Right renal cortex interstitium (tissue), 3 donors: Measurements from ENCODE around the gene HAUS3. TPM values are rescaled to one million over a fixed set of nuclear protein-coding genes. Genes with fewer than 3 reads are reported as not detected.
"Not testable (repeated sequence)": the region's sequence is repeated elsewhere in the genome, so short reads cannot be mapped to it uniquely, and the experiment has no call there.

ENCODE experiments used
- DNase-seq, 3 donors: peaks; one replicate each; pipeline ENCODE4 v3.0.0-alpha.2; 2013; ENCODE audit warnings: low read depth in 3 of 3, low spot score in 2 of 3
- polyA plus RNA-seq, 3 donors: library from polyadenylated mRNA; unstranded; fragments of 120-200 nt; gene quantifications; one replicate each; pipeline ENCODE4 v1.2.1, GENCODE V29; 2013; ENCODE audit not compliant: insufficient read length in 3 of 3

Gene HAUS3
- polyA plus RNA-seq, 3 donors, result 17.0 to 21.1 (median 19.7) TPM

GRCh38 chr4:2231082-2231481 is 10.8 kb downstream of the HAUS3 start:
- no peak for DNase-seq

GRCh38 chr4:2226261-2226660 is 15.7 kb downstream of the HAUS3 start:
- DNase-seq, result no peak

- DNase-seq, result no peak
Observed at GRCh38 chr4:2222838-2223237, 19.1 kb downstream of the HAUS3 start.

DNA sequence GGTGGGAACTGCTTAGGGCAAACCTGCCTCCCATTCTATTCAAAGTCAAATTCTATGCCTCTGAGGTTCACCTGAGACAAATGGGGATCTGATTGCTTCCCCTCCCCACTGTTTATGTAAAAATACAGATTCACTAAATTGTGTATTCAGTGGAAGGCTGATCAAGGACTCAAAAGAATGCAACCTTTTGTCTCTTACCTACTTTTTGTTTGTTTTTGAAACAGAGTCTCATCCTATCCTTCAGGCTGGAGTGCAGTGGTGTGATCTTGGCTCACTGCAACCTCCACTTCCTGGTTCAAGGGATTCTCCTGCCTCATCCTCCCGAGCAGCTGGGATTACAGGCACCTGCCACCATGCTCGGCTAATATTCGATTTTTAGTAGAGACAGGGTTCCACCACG is 20.5 kb downstream of the HAUS3 start:
- not testable (repeated sequence) for DNase-seq

- peak in 1 of 3 donors; percentile 46 for DNase-seq
Observed at GRCh38 chr4:2220016-2220630, 21.8 kb downstream of the HAUS3 start.

DNA sequence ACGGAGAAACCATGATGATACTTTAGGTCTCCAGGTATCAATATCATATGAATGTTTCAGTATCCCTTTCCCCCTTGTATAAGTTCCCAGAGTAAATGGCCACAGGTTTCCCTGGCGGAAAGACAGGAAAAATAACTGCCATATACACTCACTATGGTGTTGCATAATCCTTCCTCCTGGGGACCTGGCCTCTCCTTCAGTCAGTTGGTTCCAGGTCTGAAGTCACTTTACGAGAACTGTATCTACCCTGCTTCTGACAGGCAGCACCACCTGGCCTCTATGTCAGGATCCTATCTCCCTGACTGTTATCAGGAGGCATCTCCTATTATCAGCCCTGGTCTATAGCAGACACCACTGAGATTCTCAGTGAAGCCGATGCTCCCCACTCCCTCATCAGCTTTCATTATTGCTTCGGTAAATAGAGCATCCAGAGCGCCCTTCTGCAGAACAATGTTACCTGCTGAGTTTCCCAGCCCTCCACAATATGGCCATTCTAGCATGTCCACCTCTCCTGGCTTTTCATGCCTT is 22.6 kb downstream of the HAUS3 start:
- DNase-seq, result no peak

GRCh38 chr4:2218436-2218835 is 23.5 kb downstream of the HAUS3 start:
- no peak for DNase-seq

DNA sequence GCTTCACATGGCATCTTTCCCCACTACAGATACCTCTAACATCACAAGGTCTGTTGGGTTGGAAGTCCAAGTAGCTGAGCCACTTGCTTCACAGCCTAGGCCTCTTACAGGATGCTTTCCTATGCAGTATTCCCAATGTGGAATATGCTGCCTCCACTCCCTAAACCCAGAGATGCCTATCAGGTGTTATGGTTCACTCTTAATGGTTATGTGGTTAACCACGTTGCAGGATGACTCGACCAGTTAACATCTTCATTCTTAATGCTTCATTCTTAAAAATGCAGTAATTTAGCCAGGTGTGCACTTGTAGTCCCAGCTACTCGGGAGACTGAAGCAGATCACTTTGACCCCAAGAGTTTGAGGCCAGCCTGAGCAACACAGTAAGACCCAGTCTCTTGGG is 24.2 kb downstream of the HAUS3 start:
- no peak for DNase-seq

DNA sequence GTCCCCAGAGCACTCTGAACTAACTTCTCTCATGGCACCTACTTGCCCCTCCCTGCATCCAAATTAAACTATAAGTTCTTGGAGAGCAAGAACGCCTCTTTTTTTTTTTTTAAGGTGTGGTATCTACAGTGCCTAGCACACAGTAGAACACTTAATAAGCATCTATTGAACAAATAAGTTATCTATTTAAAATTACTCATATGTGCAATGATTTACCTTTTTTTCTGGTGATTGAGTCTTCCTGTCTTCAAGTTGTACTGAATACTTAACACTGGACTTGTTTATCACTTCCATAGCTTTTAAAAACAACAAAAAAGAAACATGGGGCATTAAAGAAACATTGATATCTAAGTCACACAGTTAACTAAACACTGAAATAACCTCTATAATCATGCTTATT is 29.1 kb downstream of the HAUS3 start:
- no peak for DNase-seq

- DNase-seq, result not testable (repeated sequence)
Observed at GRCh38 chr4:2202789-2203188, 39.1 kb downstream of the HAUS3 start.

DNA sequence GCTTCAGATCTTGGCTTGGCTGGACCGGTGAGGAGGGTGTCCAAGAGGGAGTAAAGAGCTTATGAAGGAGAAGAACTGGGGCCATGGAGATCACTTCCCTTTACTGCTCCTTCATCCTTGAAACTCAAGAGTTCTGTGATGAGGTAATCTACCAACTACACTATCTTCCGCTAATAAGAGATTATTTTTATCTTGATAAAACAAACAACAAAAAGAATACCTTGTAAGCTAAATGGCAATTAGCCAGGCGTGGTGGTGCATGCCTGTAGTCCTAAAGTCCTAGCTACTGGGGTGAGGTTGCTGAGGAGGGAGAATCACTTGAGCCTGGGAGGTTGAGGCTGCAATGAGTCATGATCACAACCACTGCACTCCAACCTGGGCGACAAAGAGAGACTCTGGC is 47.4 kb downstream of the HAUS3 start:
- DNase-seq, result no peak

GRCh38 chr4:2193326-2193725 is 48.6 kb downstream of the HAUS3 start:
- no peak for DNase-seq

DNA sequence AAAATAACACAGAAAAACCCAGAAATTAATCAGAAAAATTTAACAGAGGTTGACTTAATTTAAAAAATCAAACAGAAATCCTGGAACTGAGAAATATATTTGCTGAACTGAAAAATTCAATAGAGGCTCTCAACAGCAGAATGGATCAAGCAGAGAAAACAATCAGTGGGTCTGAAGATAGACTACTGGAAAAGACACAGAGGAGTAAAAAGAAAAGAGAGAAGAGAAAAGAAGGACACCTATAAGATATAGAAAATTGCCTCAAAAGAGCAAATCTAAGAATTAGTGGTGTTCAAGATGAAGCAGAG is 55.1 kb downstream of the HAUS3 start:
- DNase-seq, result no peak

- DNase-seq, result no peak
Observed at GRCh38 chr4:2186133-2186864, 55.6 kb downstream of the HAUS3 start.

GRCh38 chr4:2183394-2183793 is 58.5 kb downstream of the HAUS3 start:
- no peak for DNase-seq

DNA sequence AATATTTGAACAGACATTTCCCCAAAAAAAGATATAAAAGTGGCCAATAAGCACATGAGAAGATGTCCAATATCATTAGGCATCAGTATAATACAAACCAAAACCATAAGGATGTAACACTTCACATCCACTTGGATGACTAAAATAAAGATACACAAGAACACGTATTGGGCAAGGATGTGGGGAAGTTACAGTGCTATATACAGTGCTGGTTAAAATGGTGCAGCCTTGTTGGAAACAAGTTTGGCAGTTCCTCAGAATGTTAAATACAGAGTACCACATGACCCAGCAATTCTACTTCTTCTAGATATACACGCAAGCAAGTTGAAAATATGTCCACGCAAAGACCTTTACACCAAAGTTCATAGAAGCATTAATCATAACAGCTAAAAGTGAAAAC is 58.9 kb downstream of the HAUS3 start:
- DNase-seq, result no peak

GRCh38 chr4:2180410-2180809 is 61.5 kb downstream of the HAUS3 start:
- DNase-seq, result no peak

DNA sequence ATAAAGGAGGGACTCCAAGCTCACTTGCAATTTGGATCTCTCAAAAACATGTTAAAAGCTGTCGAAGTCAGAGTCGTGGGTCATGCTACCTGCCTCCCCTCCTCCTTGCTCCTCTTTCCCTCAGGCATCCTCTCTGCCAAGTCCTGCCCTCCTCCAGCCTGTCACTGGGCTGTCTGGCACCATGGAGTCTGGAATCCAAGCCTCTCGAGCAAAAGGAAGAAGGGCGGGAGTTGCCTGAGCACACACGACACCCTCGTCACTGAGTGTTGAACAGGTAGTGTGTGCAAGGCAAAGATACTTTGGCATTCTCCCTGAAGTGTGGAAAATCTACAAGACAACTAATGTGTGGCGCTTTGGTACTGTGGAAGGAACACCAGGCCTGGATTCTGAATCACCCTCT is 62.2 kb downstream of the HAUS3 start:
- no peak for DNase-seq

DNA sequence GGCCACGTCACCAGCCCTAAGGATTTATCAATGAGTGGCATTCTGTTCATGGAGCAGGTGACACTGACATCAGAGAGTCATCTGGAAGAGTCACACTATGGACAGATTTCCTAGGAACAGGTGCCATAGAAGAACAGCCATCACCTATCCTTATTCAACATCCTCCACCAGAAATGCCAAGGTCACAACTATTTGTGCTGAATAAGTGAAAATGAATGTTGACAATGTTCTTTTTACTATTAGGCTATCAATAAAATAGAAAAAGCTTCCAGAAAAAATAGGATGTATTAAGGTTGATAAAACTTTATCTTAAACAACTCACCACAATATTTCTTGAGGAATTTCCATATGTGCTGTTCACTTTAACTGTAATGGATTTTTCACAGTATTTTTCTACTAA is 62.9 kb downstream of the HAUS3 start:
- no peak for DNase-seq
